GM10847 (cell line): ENCODE data around the gene TSR3.

Experiments
- POLR2A ChIP-seq: IDR thresholded peaks from 2 replicates; pipeline ENCODE4 v1.6.1; 2011; ENCODE audit not compliant: insufficient read length; ENCODE audit errors: extremely low read depth

Gene TSR3

DNA sequence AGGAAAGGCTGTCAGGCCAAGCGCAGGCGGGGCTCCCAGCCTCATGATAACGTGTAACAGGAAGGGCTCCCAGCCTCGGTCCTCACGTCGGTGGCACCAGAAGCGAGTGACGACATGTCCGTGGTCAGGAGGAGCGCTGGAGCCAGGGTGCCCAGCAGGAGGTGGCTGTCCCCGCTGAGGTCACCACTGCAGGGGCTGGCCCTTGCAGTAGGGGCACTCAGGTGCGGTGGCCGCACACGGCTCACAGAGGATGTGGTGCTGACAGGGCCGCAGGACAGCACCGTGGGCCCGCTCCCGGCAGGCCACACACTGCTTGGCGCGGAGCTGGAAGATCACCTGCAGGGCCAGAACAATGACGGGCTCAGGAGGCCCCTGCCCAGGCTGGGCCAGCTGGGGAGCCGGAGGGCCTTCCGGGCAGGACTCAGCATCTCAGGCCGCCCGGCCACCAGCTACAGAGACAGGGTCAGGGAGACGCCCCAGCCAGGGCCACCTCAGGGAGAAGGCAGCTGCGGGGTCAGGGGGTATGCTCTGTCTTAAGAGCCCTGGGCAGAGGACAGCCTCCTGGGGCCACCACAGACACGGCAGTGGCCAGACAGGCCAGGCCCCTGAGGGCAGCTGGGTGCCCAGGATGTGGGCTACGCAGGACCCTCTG, 14.5 kb upstream of the TSR3 start:
- TF ChIP-seq POLR2A: no peak

DNA sequence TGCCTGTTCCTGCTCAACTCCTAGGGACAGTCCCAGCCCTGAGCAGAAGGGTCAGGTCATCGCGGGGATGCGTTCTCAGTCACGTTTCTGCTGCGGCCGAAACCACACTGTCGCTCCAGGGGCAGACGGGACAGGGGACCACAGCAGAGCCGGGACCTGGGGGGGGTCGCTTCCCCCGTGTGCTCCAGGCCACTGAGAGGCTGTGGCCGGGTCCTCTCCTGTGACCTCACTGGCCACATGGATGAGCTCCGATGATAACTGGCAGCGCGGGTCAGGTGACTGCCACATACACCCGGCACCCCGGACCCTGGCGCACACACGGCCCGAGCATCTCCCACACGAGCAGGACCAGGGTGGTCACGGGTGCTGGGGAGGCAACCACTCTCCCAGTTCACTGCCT, 12.8 kb upstream of the TSR3 start:
- TF ChIP-seq POLR2A: no peak

DNA sequence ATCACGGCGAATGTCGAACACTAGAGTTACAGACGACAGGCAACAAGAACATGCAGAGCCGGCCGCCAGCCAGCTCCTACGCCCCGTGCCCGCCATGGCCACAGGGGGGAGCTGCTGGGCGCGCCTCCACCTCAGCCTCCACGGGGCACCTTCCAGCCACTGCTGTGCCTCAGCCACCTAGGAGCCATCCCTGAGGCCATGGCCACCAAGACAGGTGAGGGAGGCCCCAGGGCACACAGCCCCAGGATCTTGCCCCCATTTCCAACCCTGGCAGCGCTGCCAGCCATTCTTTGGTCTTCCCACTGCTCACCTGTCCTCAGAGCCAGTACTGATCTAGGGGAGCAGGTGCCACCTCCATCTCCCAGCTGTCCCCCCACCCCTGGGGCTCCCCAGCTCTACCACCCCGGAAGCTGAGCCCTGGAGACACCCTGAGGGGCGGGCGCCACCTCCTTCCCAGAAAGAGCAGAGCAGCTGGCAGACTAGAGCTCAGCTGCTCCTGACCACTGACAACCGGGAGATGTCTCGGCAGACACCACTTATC, 11.9 kb upstream of the TSR3 start:
- no peak for TF ChIP-seq POLR2A

DNA sequence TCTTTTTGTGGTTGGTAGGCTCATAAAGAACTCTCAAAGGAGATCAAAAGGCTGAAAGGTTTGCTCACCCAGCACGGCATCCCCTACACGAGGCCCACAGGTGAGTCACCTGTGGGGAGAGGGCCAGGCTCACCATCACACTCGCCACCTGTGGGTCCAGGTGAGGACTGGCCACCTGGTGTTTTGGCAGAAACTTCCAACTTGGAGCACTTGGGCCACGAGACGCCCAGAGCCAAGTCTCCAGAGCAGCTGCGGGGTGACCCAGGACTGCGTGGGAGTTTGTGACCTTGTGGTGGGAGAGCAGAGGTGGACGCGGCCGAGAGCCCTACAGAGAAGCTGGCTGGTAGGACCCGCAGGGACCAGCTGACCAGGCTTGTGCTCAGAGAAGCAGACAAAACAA, 11.1 kb upstream of the TSR3 start:
- no peak for TF ChIP-seq POLR2A

DNA sequence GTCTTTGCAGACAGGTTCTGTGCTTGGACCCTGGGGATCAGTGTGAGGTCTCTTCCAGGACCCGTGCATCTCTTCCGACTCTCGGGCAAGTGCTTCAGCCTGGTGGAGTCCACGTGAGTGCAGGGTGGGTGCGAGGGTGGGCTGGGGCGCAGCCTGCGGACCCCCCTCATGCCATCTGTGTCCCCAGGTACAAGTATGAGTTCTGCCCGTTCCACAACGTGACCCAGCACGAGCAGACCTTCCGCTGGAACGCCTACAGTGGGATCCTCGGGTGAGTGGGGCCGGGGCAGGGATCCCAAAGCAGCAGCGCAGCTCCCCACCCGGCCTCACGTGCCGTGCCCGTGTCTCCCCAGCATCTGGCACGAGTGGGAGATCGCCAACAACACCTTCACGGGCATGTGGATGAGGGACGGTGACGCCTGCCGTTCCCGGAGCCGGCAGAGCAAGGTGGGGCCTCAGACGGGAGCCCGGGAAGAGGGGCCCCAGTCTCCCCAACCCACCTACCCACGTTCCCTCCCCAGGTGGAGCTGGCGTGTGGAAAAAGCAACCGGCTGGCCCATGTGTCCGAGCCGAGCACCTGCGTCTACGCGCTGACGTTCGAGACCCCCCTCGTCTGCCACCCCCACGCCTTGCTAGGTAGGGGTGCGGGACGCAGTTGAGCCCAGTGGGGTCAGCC, 10.1 kb upstream of the TSR3 start:
- TF ChIP-seq POLR2A: no peak

DNA sequence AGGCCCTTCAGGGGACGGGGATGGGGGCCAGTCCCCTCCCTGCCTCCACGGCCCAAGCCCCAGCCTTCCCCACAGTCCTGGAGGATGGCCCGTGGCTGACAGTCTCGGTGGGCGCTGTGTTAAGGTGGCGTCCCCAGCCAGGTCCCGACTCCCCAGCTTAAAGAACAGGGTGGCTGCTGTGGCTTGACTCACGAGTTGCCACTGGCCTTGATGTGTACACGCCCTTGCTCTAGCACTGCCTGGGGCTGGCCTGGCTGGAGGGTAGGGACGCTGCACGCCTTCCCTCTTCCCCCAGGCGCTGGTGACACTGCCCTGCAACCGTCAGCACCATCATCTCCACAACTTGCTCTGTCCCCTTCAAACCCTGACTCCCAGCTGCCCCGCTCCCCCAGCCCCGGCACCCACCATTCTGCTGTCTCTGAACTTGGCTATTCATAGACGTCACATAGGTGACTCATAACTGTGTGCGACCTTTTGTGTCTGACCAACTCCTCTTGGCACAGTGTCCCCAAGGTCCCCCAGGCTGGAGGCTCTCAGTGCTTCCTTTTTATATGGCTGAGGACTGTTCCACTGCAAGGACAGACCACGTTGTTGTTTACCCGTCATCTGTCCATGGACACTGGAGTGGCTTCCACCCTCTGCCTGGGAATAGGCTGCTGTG, 6.4 kb upstream of the TSR3 start:
- TF ChIP-seq POLR2A: no peak

DNA sequence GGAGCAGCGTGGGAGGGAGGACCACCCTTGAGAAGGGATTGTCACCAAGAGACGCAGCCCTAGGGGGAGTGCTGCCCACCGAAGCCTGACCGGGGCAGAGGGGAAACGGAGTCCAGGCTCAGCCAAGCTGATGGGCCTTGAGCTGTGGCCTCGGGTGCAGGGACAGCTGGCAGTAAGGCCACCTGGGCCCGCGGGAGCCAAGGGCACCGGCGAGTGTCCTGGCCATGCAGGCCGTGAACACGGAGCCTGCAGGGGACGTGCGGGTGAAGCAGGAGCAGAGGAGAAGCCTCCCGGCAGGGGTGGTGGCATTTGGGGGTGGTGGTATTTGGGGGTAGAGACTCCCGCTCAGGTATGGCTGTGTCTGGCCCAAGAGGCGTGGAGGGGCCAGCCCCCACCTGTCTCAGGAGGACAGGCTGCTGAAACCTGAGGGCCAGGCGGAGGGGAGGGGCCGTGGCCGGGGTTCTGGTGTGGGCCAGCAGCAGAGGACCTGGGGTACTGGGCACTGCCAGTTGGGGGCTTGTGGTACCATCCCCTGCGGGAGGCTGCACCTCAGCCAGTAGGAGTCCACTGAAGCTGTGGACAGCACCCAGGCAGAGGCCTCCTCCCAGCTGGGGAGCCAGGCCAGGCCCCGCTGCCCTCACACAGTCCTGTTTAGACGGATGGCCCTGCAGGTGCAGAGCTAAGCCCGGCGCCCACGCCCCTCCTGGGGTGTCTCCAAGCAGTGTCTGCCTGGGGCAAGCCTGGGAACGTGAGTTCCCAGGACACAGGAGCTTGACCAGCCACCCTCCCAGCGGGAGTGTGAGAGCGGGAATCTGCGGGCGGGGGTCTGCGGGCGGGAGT, 4.6 kb upstream of the TSR3 start:
- no peak for TF ChIP-seq POLR2A

DNA sequence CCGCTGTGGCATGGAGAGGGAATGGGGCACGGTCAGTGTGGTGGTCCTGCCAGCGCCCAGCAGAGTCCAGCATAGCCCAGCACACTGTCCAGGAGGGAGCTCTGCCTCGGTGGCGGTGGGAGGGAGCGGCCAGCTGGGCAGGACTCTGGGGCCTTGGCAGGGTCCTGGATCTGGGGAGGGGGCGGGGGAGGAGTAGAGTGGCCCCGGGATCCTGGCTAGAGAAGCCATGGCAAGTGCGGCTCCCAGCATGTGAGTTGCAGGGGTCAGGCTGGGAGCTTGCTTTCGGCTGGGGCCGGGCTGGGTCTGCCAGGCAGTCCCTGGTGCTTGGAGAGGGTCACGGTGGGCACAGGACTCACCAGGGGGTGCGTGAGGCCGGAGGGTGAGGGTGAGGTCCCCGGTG, 3.9 kb upstream of the TSR3 start:
- no peak for TF ChIP-seq POLR2A

DNA sequence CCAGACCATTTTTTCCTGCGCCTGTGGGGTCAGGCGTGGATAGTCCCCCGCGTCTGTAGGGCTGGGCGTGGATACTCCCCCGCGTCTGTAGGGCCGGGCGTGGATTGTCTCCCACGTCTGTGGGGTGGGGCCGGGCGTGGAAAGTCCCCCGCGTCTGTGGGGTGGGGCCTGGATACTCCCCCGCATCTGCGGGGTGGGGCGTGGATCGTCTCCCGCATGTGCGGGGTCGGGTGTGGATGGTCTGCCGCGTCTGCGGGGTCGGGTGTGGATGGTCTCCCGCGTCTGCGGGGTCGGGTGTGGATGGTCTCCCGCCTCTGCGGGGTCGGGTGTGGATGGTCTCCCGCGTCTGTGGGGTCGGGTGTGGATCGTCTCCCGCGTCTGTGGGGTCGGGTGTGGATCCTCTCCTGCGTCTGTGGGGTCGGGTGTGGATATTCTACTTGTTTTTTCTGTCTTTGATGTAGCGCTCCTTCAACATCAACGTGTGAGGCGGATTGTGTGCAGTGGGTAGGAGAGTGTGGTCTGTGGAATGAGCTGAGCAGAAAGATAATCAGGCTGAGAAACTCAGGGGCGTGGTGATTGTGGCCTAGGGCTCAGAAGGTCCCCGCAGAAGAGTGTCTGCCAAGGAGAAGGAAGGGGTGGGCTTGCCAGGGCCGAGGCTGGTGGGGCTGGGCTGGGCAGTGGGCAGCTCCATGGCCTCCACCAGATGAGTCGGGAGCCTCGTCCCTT, 3.3 kb upstream of the TSR3 start:
- no peak for TF ChIP-seq POLR2A

DNA sequence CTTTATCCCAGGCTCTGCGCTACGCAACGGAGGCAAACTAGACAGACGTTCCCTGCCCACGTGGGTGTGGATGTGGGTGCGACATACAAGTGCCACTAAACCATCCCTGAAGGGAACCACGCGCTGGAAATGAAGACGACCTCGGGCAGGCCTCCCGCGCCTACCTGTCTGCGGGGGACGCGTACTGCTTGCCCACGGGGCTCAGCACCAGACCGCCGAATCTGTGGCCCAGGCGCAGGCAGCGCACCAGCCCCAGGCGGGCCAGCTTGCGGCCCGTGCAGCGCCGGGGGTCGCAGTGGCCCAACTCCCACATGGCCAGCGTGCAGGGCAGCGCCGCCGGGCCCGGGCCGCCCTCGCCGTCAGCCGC, 480 bp downstream of the TSR3 start:
- TF ChIP-seq POLR2A: no peak

DNA sequence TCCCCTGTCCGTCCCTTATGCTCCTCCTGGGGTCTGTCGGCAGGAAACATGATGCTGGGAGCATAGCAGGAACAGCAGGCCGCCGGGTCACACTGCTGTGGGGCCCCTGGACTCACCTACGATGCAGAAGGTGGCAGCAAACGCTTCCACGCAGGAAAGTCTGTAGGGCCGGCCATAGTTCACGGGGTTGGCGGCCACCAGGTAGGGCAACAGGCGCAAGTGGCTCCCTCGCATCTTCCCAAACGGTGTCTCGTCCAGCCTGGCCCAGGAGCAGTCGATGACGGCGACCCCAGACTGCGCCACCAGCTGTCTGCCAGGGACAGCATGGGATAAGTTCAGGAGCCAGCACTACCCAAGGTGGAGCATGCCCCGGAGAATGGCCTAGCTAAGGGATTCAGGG, 987 bp downstream of the TSR3 start:
- TF ChIP-seq POLR2A: no peak

DNA sequence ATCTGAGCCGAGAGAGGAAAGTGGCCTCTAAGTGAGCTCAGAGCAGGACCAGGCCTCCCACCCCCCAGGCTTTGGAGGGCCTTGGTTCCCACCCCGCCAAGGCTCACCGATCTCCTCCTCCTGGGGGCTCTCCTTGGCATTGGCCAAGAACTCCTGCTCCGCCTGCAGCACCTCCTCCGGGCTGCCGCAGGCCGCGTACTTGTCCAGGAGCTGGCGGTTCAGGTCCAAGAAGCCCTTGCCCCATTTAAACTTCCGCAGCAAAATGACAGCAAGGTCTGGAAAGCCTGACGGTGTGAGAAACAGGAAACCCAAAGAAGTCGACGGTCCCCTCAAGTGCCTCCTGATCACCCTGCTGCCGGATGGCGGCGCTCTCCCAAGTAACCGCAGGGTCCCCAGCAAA, 1.7 kb downstream of the TSR3 start:
- no peak for TF ChIP-seq POLR2A

DNA sequence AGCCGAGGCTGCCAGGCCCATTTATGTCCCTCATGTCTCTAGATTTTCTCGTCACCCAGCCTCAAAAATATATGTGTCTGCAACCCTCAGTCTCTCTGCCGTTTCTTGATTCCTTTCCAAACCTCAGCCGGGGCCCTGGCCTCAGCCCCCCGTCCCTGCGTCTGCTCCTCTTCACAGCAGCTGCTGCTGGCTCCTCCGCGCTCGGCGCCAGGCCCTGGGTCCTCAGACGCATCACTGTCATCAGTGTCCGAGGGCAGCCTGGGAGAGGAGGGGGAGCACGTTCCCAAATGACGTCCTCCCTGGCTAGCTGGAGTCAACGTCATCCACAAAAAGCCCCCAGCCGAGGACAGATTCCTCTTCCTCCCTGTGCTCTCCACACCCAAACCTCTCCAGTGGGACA, 2.3 kb downstream of the TSR3 start:
- no peak for TF ChIP-seq POLR2A

DNA sequence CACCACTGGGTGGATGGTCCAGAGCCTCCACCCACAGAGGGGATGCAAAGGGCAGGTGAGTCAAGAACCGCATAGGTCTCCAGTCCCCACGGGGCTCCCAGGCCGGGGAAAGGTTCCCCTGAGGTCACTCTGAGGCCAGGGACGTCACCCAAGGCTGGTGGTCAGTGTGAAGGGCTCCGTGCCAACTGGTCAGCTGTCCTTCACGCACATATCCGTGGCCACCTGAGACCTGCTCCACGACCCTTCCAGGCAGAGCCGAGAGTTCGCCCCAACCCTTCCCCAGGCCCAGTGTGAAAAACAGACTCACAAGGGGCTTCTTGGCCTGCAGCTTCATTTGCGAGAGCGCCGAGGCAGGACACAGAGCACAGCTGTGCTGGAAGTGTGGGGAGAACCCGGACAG, 2.8 kb downstream of the TSR3 start:
- TF ChIP-seq POLR2A: no peak

DNA sequence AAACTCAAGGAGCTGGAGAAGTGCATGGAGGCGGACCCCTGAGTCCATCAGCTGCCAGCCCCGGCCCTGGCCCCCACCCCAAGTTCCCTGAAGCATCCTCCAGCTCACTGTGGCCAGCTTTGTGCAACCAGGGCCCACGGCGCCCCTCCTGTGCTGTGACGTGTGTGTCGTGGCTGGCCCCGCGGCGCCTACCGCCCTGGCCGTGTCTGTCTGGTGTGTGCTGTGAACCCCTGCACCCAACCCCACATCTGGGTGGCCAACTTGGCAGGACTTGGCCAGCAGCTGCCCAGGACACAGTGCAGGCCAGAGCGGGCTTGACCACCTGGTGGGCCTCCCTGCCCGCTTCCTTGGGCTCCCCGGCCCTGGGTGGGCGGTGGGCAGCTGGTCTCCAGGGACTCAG, 3.2 kb downstream of the TSR3 start:
- TF ChIP-seq POLR2A: no peak
